Transverse colon (tissue), 4 donors: ENCODE measurements around the gene EPHB6.

Experiments
- CTCF ChIP-seq, 5 experiments: fragments of 200-600 bp in 3 of 5; fragments of 450-650 bp in 2 of 5; sonication (generic) in 3 of 5; IDR thresholded peaks; 1 replicate in 2 of 5; 2 replicates in 3 of 5; pipeline ENCODE4 v1.5.1; 2016 to 2017; ENCODE audit warnings: antibody characterized with exemption in 5 of 5, inconsistent platforms in 3 of 5, mild to moderate bottlenecking in 2 of 5, moderate library complexity in 1 of 5
- EP300 ChIP-seq: sonication (generic); formaldehyde crosslinking; IDR thresholded peaks from one replicate; pipeline ENCODE4 v1.6.1; 2017; ENCODE audit warnings: antibody characterized with exemption, low read depth
- POLR2A ChIP-seq: fragments of 450-650 bp; IDR thresholded peaks from one replicate; pipeline ENCODE4 v1.6.1; 2016; ENCODE audit warnings: antibody characterized with exemption, mild to moderate bottlenecking, moderate library complexity
- POLR2AphosphoS5 ChIP-seq, 3 donors: sonication (generic); formaldehyde crosslinking; IDR thresholded peaks; one replicate each; pipeline ENCODE4 v1.6.1; 2016; ENCODE audit warnings: antibody characterized with exemption in 3 of 3

GRCh38 chr7:142806022-142806356, 48.9 kb upstream of the EPHB6 start:
- TF ChIP-seq CTCF (IDR thresholded peaks at IDR 0.05) (no peak), POLR2A (no peak), POLR2AphosphoS5 (IDR thresholded peaks at IDR 0.05) (no peak), EP300 (no peak)
